SK-N-SH (cell line): ENCODE measurements around the gene NHS. TPM values are rescaled to one million over a fixed set of nuclear protein-coding genes. Genes with fewer than 3 reads are reported as not detected.

Experiments
- CTCF ChIA-PET: fragments of 300-600, 350-600 bp; formaldehyde crosslinking; extraction: SDS; loops from one replicate; lab custom pipeline; 2021; lab: Yijun Ruan, JAX
- POLR2A ChIA-PET: fragments of 350-600 bp; sonication (Branson Sonifier 250); formaldehyde crosslinking; extraction: SDS; loops from one replicate; lab custom pipeline; 2020; ENCODE audit warnings: antibody characterized with exemption, inconsistent platforms; lab: Yijun Ruan, JAX
- DNase-seq: peaks from one replicate; pipeline ENCODE4 v3.0.0; 2012
- H2AFZ ChIP-seq: fragments of 200-600 bp; sonication (generic); 2 replicates; pipeline ENCODE4 v1.8.1; 2016; ENCODE audit warnings: antibody characterized with exemption, mild to moderate bottlenecking, low read depth
- H3F3A ChIP-seq: fragments of 200-600 bp; sonication (generic); replicated peaks from 2 replicates; pipeline ENCODE3; 2016; ENCODE audit warnings: antibody characterized with exemption, mild to moderate bottlenecking; ENCODE audit not compliant: insufficient read depth
- H3K27ac ChIP-seq, 2 experiments: fragments of 200-500 bp in 1 of 2; fragments of 200-600 bp in 1 of 2; sonication (Bioruptor generic) in 1 of 2; sonication (generic), shearing (Covaris generic) in 1 of 2; 2 replicates each; pipeline versions ENCODE4 v1.5.1 to v1.6.1; 2014 to 2016; ENCODE audit warnings: low read depth in 2 of 2, inconsistent platforms in 1 of 2, low read length in 1 of 2, mild to moderate bottlenecking in 1 of 2, mixed read lengths in 1 of 2
- H3K27me3 ChIP-seq: fragments of 200-600 bp; sonication (generic), shearing (Covaris generic); 2 replicates; pipeline ENCODE4 v1.6.1; 2016; ENCODE audit warnings: mixed run types; ENCODE audit not compliant: insufficient read depth
- H3K36me3 ChIP-seq, 2 experiments: fragments of 200-500 bp in 1 of 2; fragments of 200-600 bp in 1 of 2; sonication (Bioruptor generic) in 1 of 2; sonication (generic) in 1 of 2; replicated peaks in 1 of 2; 2 replicates each; pipeline versions ENCODE3 to v1.5.1; 2014 to 2016; ENCODE audit warnings: low read length in 1 of 2, mild to moderate bottlenecking in 1 of 2; ENCODE audit not compliant: insufficient read depth in 2 of 2, control insufficient read depth in 1 of 2
- H3K4me1 ChIP-seq, 2 experiments: fragments of 200-500 bp in 1 of 2; fragments of 200-600 bp in 1 of 2; sonication (Bioruptor generic) in 1 of 2; sonication (generic), shearing (Covaris generic) in 1 of 2; 2 replicates each; pipeline versions ENCODE4 v1.5.1 to v1.6.1; 2014 to 2016; ENCODE audit warnings: low read depth in 1 of 2, low read length in 1 of 2, mixed run types in 1 of 2; ENCODE audit not compliant: insufficient read depth in 2 of 2, control insufficient read depth in 1 of 2
- H3K4me2 ChIP-seq: fragments of 200-600 bp; sonication (generic), shearing (Covaris generic); 2 replicates; pipeline ENCODE4 v1.6.1; 2017; ENCODE audit warnings: mixed run types
- H3K4me3 ChIP-seq, 2 experiments: fragments of 200-500 bp in 1 of 2; fragments of 200-600 bp in 1 of 2; sonication (Bioruptor generic) in 1 of 2; sonication (generic), shearing (Covaris generic) in 1 of 2; 2 replicates each; pipeline versions ENCODE4 v1.5.1 to v1.8.1; 2014 to 2016; ENCODE audit warnings: low read depth in 2 of 2, inconsistent platforms in 1 of 2, low read length in 1 of 2, mild to moderate bottlenecking in 1 of 2, mixed read lengths in 1 of 2, moderate library complexity in 1 of 2
- H3K79me2 ChIP-seq: fragments of 200-600 bp; sonication (generic); 2 replicates; pipeline ENCODE4 v1.8.1; 2017; ENCODE audit warnings: mild to moderate bottlenecking; ENCODE audit not compliant: insufficient read depth
- H3K9ac ChIP-seq: fragments of 200-600 bp; sonication (generic); 2 replicates; pipeline ENCODE4 v1.6.1; 2017; ENCODE audit warnings: mixed run types
- H3K9me2 ChIP-seq: fragments of 200-600 bp; sonication (generic); 2 replicates; pipeline ENCODE4 v1.6.1; 2017; ENCODE audit warnings: mixed run types
- H3K9me3 ChIP-seq: fragments of 200-600 bp; sonication (generic); 2 replicates; pipeline ENCODE4 v1.6.1; 2017; ENCODE audit warnings: mixed run types, mild to moderate bottlenecking, moderate library complexity
- H4K20me1 ChIP-seq: fragments of 200-600 bp; sonication (generic); 2 replicates; pipeline ENCODE4 v1.6.1; 2017; ENCODE audit warnings: mild to moderate bottlenecking, mixed run types; ENCODE audit not compliant: insufficient read depth
- EZH2phosphoT487 ChIP-seq: fragments of 200-600 bp; sonication (generic); IDR thresholded peaks from 2 replicates; pipeline ENCODE4 v1.6.1; 2017; ENCODE audit warnings: low read depth, mixed run types, mild to moderate bottlenecking, antibody characterized with exemption, moderate library complexity, borderline replicate concordance
- FOSL2 ChIP-seq: IDR thresholded peaks from 2 replicates; pipeline ENCODE4 v1.4.0; 2012; ENCODE audit warnings: low read depth, mild to moderate bottlenecking, moderate library complexity, borderline replicate concordance
- FOXM1 ChIP-seq: IDR thresholded peaks from 2 replicates; pipeline ENCODE4 v1.4.0; 2012; ENCODE audit warnings: low read depth, mild to moderate bottlenecking
- MAX ChIP-seq: IDR thresholded peaks from 2 replicates; pipeline ENCODE4 v1.4.0; 2012; ENCODE audit warnings: low read depth
- NFIC ChIP-seq: IDR thresholded peaks from 2 replicates; pipeline ENCODE4 v1.4.0; 2012; ENCODE audit warnings: borderline replicate concordance
- RAD21 ChIP-seq: IDR thresholded peaks from 2 replicates; pipeline ENCODE4 v1.6.1; 2012; ENCODE audit warnings: mild to moderate bottlenecking, low read length
- SMC3 ChIP-seq: IDR thresholded peaks from 2 replicates; pipeline ENCODE4 v1.6.1; 2012; ENCODE audit warnings: low read depth, low read length, improper control_type of control experiment
- YY1 ChIP-seq: IDR thresholded peaks from 2 replicates; pipeline ENCODE4 v1.4.0; 2012; ENCODE audit warnings: low read depth, mild to moderate bottlenecking
- WGBS: methylation state at CpG from one replicate; pipeline ENCODE4 v1.1.6; 2017; ENCODE audit warnings: low lambda C conversion rate; 5-methylcytosine and 5-hydroxymethylcytosine counted together
- polyA plus RNA-seq, 3 experiments: library from polyadenylated mRNA; depleted of rRNA; stranded (reverse); fragments of >200 nt; gene quantifications; 2 replicates each; pipeline ENCODE4 v1.2.3, GENCODE V29; 2012
- TF ChIP-seq, protein P1 (sequence below): fragments of 200-600 bp; sonication (generic); IDR thresholded peaks from 2 replicates; pipeline ENCODE4 v1.6.1; 2017; ENCODE audit warnings: antibody characterized with exemption, mild to moderate bottlenecking, moderate library complexity

The NHS gene
- polyA plus RNA-seq, 1 of the 3 experiments (the other 2 are of a cell fraction), result 1.0 TPM

- H3K36me3 ChIP-seq, result no peaks in the 10 kb centered on the region
- H3K9me2 ChIP-seq, result no peaks in the 10 kb centered on the region
- peak overlapping the region in 1 of 2 experiments; percentile 77; a peak in 2 of 4 replicates for H3K27ac ChIP-seq
- WGBS, result 25% methylated on average over 9 of the region's 9 CpGs
- no peaks in the 10 kb centered on the region for H3K79me2 ChIP-seq
- no peaks in the 10 kb centered on the region for H3K27me3 ChIP-seq
- H3K4me3 ChIP-seq, result peak overlapping the region; percentile 10 to 44; a peak in 3 of 4 replicates
- ChIA-PET POLR2A (no interaction called here), CTCF (interaction anchor here (0.7 to 3.7 kb wide), 29 partner anchors 9 to 765 kb away, joined by 3 to 27 read pairs (median 4); no protein-coding TSS in a partner anchor)
- H4K20me1 ChIP-seq, result no peaks in the 10 kb centered on the region
- TF ChIP-seq FOXM1, result no peak
- TF ChIP-seq YY1, result no peak
- TF ChIP-seq, protein P1, sequence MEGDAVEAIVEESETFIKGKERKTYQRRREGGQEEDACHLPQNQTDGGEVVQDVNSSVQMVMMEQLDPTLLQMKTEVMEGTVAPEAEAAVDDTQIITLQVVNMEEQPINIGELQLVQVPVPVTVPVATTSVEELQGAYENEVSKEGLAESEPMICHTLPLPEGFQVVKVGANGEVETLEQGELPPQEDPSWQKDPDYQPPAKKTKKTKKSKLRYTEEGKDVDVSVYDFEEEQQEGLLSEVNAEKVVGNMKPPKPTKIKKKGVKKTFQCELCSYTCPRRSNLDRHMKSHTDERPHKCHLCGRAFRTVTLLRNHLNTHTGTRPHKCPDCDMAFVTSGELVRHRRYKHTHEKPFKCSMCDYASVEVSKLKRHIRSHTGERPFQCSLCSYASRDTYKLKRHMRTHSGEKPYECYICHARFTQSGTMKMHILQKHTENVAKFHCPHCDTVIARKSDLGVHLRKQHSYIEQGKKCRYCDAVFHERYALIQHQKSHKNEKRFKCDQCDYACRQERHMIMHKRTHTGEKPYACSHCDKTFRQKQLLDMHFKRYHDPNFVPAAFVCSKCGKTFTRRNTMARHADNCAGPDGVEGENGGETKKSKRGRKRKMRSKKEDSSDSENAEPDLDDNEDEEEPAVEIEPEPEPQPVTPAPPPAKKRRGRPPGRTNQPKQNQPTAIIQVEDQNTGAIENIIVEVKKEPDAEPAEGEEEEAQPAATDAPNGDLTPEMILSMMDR, result peak; percentile 84
- TF ChIP-seq MAX, result peak; percentile 15; the same call in 1 of the 2 replicates
- peak; percentile 97 for TF ChIP-seq SMC3
- peak; percentile 87 for TF ChIP-seq RAD21
- TF ChIP-seq EZH2phosphoT487, result no peak
- H3K4me2 ChIP-seq, result peak overlapping the region; percentile 73
- H2AFZ ChIP-seq, result no peak overlapping the region
- DNase-seq, result peak; percentile 49
- H3K9ac ChIP-seq, result no peak overlapping the region
- 0 out of 4 replicates have a peak, but pooled peaks cover 0 to 4% of the 10 kb centered on the region in 2 experiments for H3K4me1 ChIP-seq
- H3F3A ChIP-seq, result peaks cover 11% of the 10 kb centered on the region
- no peaks in the 10 kb centered on the region for H3K9me3 ChIP-seq
Observed at GRCh38 chrX:17590892-17591740, 216.1 kb downstream of the NHS start.

DNA sequence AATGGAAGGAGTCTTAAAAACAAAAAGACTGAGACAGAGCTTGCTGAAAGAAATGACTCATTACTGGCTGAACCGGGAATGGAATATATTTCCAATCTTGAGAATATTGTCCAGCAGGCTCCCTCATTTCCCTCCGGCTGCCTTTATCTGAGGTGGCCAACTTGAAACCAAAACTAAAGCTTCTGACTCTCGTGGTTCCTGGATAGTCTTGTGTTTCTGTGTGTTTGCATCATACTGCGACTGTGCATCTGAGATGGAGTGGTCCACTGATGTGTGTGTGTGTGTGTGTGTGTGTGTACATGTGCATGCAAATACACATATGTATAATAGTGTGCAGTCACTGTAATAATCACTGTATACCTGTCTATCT is 216.7 kb downstream of the NHS start:
- Histone ChIP-seq H3K27me3 (no peaks in the 10 kb centered on the region), H3K27ac (peak overlapping the region in 1 of 2 experiments; percentile 77; a peak in 2 of 4 replicates), H3K4me2 (peak overlapping the region; percentile 73), H4K20me1 (no peaks in the 10 kb centered on the region), H3K36me3 (no peaks in the 10 kb centered on the region), H3K9ac (no peak overlapping the region), H3K4me1 (peaks cover 1 to 4% of the 10 kb centered on the region in 2 experiments; a peak in 1 of 4 replicates), H2AFZ (no peak overlapping the region), H3K9me2 (no peaks in the 10 kb centered on the region), H3F3A (peaks cover 11% of the 10 kb centered on the region), H3K79me2 (no peaks in the 10 kb centered on the region), H3K4me3 (peak overlapping the region; percentile 10 to 44; a peak in 3 of 4 replicates), H3K9me3 (no peaks in the 10 kb centered on the region)
- TF ChIP-seq RAD21 (no peak), NFIC (no peak), FOSL2 (peak; percentile 39; the same call in 1 of the 2 replicates), MAX (0 out of 2 replicates have a peak, but pooled peaks have one; percentile 11)
- DNase-seq, result no peak
- ChIA-PET POLR2A (no interaction called here), CTCF (interaction anchor here (0.7 to 3.7 kb wide), 23 partner anchors 10 to 765 kb away, joined by 3 to 27 read pairs (median 4); no protein-coding TSS in a partner anchor)
- WGBS, result 2% methylated on average over 4 of the region's 4 CpGs
